T-cell (primary cell): ENCODE results near the gene CCNY. TPM values are rescaled to one million over a fixed set of nuclear protein-coding genes. Genes with fewer than 3 reads are reported as not detected.
"Not testable (repeated sequence)": the region's sequence is repeated elsewhere in the genome, so short reads cannot be mapped to it uniquely, and the experiment has no call there.

Source experiments
- ATAC-seq, 4 experiments: fragments of 200-7000 bp in 3 of 4; fragments of 150-1000 bp in 1 of 4; cut with Tn5 transposase; replicated peaks in 1 of 4; 1 replicate in 3 of 4; 2 replicates in 1 of 4; pipeline ENCODE4 v1.10.0; 2021; ENCODE audit warnings: moderate library complexity in 3 of 4, mild to moderate bottlenecking in 2 of 4, moderate number of reproducible peaks in 1 of 4
- CTCF ChIA-PET, 2 donors: fragments of 300-600 bp; sonication (Branson Sonifier 250); formaldehyde crosslinking; loops; one replicate each; lab custom pipeline; 2022; ENCODE audit warnings: antibody characterized with exemption in 2 of 2; lab: Charles Lee
- POLR2A ChIA-PET, 2 donors: fragments of 300-600 bp; sonication (Branson Sonifier 250); formaldehyde crosslinking; loops; one replicate each; lab custom pipeline; 2022; ENCODE audit warnings: antibody characterized with exemption in 2 of 2; lab: Charles Lee
- DNase-seq, 35 experiments: peaks; one replicate each; pipeline versions ENCODE4 v3.0.0 to v3.0.0-alpha.2; 2013 to 2023
- H3K27ac ChIP-seq: one replicate; pipeline ENCODE4 v1.5.1; 2013; ENCODE audit warnings: low read length
- H3K27me3 ChIP-seq, 2 experiments: replicated peaks in 1 of 2; 1 replicate in 1 of 2; 2 replicates in 1 of 2; pipeline versions ENCODE4 v1.6.1 to v1.7.0; 2013; ENCODE audit warnings: low read length in 1 of 2, mixed read lengths in 1 of 2; ENCODE audit not compliant: control insufficient read depth in 2 of 2, insufficient read depth in 2 of 2; ENCODE audit errors: extremely low read depth in 1 of 2
- H3K36me3 ChIP-seq, 2 donors: 1 replicate in 1 of 2; 2 replicates in 1 of 2; pipeline versions ENCODE4 v1.6.1 to v1.7.0; 2013; ENCODE audit warnings: low read length in 1 of 2; ENCODE audit not compliant: control insufficient read depth in 2 of 2, insufficient read depth in 1 of 2; ENCODE audit errors: extremely low read depth in 1 of 2
- H3K4me1 ChIP-seq, 2 experiments: 1 replicate in 1 of 2; 2 replicates in 1 of 2; pipeline versions ENCODE4 v1.6.1 to v1.7.0; 2013; ENCODE audit warnings: low read length in 2 of 2, mixed read lengths in 1 of 2; ENCODE audit not compliant: insufficient read depth in 2 of 2, control insufficient read depth in 1 of 2; ENCODE audit errors: extremely low read depth in 1 of 2
- H3K4me3 ChIP-seq, 2 donors: 1 replicate in 1 of 2; 2 replicates in 1 of 2; pipeline versions ENCODE4 v1.5.1 to v1.7.0; 2013; ENCODE audit warnings: mild to moderate bottlenecking in 2 of 2, low read length in 1 of 2, moderate library complexity in 1 of 2; ENCODE audit not compliant: control insufficient read depth in 1 of 2; ENCODE audit errors: extremely low read depth in 1 of 2
- H3K9me3 ChIP-seq: 2 replicates; pipeline ENCODE4 v1.7.0; 2013
- H3K27ac Mint-ChIP-seq, 2 donors: one replicate each; pipeline ENCODE4 v1.8.0; 2020 to 2021; ENCODE audit warnings: mild to moderate bottlenecking in 2 of 2, mixed read lengths in 2 of 2
- H3K27me3 Mint-ChIP-seq, 2 donors: one replicate each; pipeline ENCODE4 v1.8.0; 2021 to 2022; ENCODE audit warnings: mixed read lengths in 2 of 2
- H3K36me3 Mint-ChIP-seq: one replicate; pipeline ENCODE4 v1.8.0; 2021; ENCODE audit warnings: mixed read lengths
- H3K4me1 Mint-ChIP-seq, 3 donors: one replicate each; pipeline ENCODE4 v1.8.0; 2020 to 2022; ENCODE audit warnings: mixed read lengths in 3 of 3, mild to moderate bottlenecking in 1 of 3
- H3K4me3 Mint-ChIP-seq, 3 donors: one replicate each; pipeline ENCODE4 v1.8.0; 2020 to 2022; ENCODE audit warnings: mild to moderate bottlenecking in 3 of 3, mixed read lengths in 3 of 3, moderate library complexity in 3 of 3
- H3K9me3 Mint-ChIP-seq, 3 donors: one replicate each; pipeline ENCODE4 v1.8.0; 2020 to 2022; ENCODE audit warnings: mixed read lengths in 3 of 3
- WGBS: methylation state at CpG from one replicate; pipeline ENCODE4 v1.1.5; 2013; ENCODE audit warnings: missing lambda C conversion rate; ENCODE audit not compliant: insufficient coverage; 5-methylcytosine and 5-hydroxymethylcytosine counted together
- total RNA-seq, 35 experiments: library from RNA in 6 of 35; stranded (reverse) in 6 of 35; fragments of 120-200 nt in 1 of 35; gene quantifications; one replicate each; pipeline versions ENCODE4 v1.2.1 to v1.2.4 and lab custom pipeline; 2013 to 2026

The CCNY gene
- total RNA-seq, 5 donors from 2014 or later (not counting 1 experiment from before 2014, with no cell fraction given): 62.5 to 75.2 (median 62.8) TPM

- peaks cover under 1 to 2% of the 10 kb centered on the region in 2 experiments for H3K4me1 ChIP-seq
- ATAC-seq (no peak), DNase-seq (no peak)
- no peaks in the 10 kb centered on the region for H3K36me3 ChIP-seq
- no peak overlapping the region for H3K27ac ChIP-seq
- H3K9me3 ChIP-seq: no peaks in the 10 kb centered on the region
- CTCF ChIA-PET: no interaction called here
- Mint-ChIP-seq H3K27ac (no peak overlapping the region), H3K27me3 (no peaks in the 10 kb centered on the region), H3K9me3 (no peaks in the 10 kb centered on the region), H3K36me3 (peaks cover 20% of the 10 kb centered on the region), H3K4me3 (no peak overlapping the region), H3K4me1 (peaks cover 62 to 72% (median 68%) of the 10 kb centered on the region in 3 donors)
- no peak overlapping the region for H3K4me3 ChIP-seq
- no peaks in the 10 kb centered on the region for H3K27me3 ChIP-seq
- POLR2A ChIA-PET: no interaction called here
- WGBS: 98% methylated on average over 8 of the region's 8 CpGs
Observed at GRCh38 chr10:35510891-35511290, 174.6 kb downstream of the CCNY start.

- WGBS: 82% methylated on average over 6 of the region's 8 CpGs
- H3K27me3 Mint-ChIP-seq: no peaks in the 10 kb centered on the region
- Histone ChIP-seq H3K27me3 (no peaks in the 10 kb centered on the region), H3K9me3 (no peaks in the 10 kb centered on the region), H3K36me3 (no peaks in the 10 kb centered on the region), H3K4me3 (no peak overlapping the region), H3K27ac (no peak overlapping the region), H3K4me1 (peaks cover 2 to 6% of the 10 kb centered on the region in 2 experiments)
- H3K4me1 Mint-ChIP-seq: peaks cover 60 to 72% (median 67%) of the 10 kb centered on the region in 3 donors
- DNase-seq: no peak
- no peak overlapping the region for H3K4me3 Mint-ChIP-seq
- no peaks in the 10 kb centered on the region for H3K9me3 Mint-ChIP-seq
- POLR2A ChIA-PET: no interaction called here
- CTCF ChIA-PET: no interaction called here
- peaks cover 20% of the 10 kb centered on the region for H3K36me3 Mint-ChIP-seq
- H3K27ac Mint-ChIP-seq: no peak overlapping the region
- no peak for ATAC-seq
Observed at GRCh38 chr10:35511647-35512046, 175.3 kb downstream of the CCNY start.

- no peak for ATAC-seq
- H3K4me1 Mint-ChIP-seq: peaks cover 47 to 52% (median 51%) of the 10 kb centered on the region in 3 donors
- CTCF ChIA-PET: no interaction called here
- no peaks in the 10 kb centered on the region for H3K9me3 Mint-ChIP-seq
- H3K36me3 Mint-ChIP-seq: peaks cover 12% of the 10 kb centered on the region
- peaks cover 3 to 6% of the 10 kb centered on the region in 2 experiments for H3K4me1 ChIP-seq
- no peaks in the 10 kb centered on the region for H3K36me3 ChIP-seq
- H3K27ac Mint-ChIP-seq: no peak overlapping the region
- no peak overlapping the region for H3K4me3 Mint-ChIP-seq
- no peaks in the 10 kb centered on the region for H3K27me3 ChIP-seq
- H3K4me3 ChIP-seq: no peak overlapping the region
- POLR2A ChIA-PET: no interaction called here
- DNase-seq: no peak
- no peak overlapping the region for H3K27ac ChIP-seq
- 100% methylated on average over 1 of the region's 2 CpGs for WGBS
- H3K9me3 ChIP-seq: no peaks in the 10 kb centered on the region
- H3K27me3 Mint-ChIP-seq: no peaks in the 10 kb centered on the region
Observed at GRCh38 chr10:35516102-35516670, 179.9 kb downstream of the CCNY start.

GRCh38 chr10:35517431-35518181 is 181.3 kb downstream of the CCNY start:
- Mint-ChIP-seq H3K27ac (no peak overlapping the region), H3K4me1 (peaks cover 33 to 38% (median 37%) of the 10 kb centered on the region in 3 donors), H3K36me3 (peaks cover 6% of the 10 kb centered on the region), H3K9me3 (no peaks in the 10 kb centered on the region), H3K4me3 (no peak overlapping the region), H3K27me3 (no peaks in the 10 kb centered on the region)
- 88% methylated on average over 7 of the region's 11 CpGs for WGBS
- Histone ChIP-seq H3K27ac (no peak overlapping the region), H3K9me3 (no peaks in the 10 kb centered on the region), H3K27me3 (no peaks in the 10 kb centered on the region), H3K4me3 (no peak overlapping the region), H3K4me1 (peaks cover 3 to 6% of the 10 kb centered on the region in 2 experiments), H3K36me3 (peaks cover 0 to 5% of the 10 kb centered on the region in 2 donors)
- no peak for DNase-seq
- ChIA-PET POLR2A (no interaction called here), CTCF (no interaction called here)
- no peak for ATAC-seq

- H3K36me3 ChIP-seq, H3K4me3 Mint-ChIP-seq, H3K9me3 Mint-ChIP-seq, H3K36me3 Mint-ChIP-seq, CTCF ChIA-PET, H3K4me3 ChIP-seq, POLR2A ChIA-PET, H3K27me3 Mint-ChIP-seq, H3K27me3 ChIP-seq, ATAC-seq, H3K27ac ChIP-seq, H3K4me1 ChIP-seq, H3K27ac Mint-ChIP-seq, H3K9me3 ChIP-seq, DNase-seq: not testable (repeated sequence)
- peaks cover 30 to 35% (median 34%) of the 10 kb centered on the region in 3 donors for H3K4me1 Mint-ChIP-seq
- WGBS: 100% methylated on average over 1 of the region's 1 CpG
Observed at GRCh38 chr10:35518187-35518586, 181.9 kb downstream of the CCNY start.

GRCh38 chr10:35520996-35521395 is 184.7 kb downstream of the CCNY start:
- peaks cover 3 to 5% of the 10 kb centered on the region in 2 experiments for H3K4me1 ChIP-seq
- H3K9me3 ChIP-seq: no peaks in the 10 kb centered on the region
- Mint-ChIP-seq H3K36me3 (peaks cover 10% of the 10 kb centered on the region), H3K27me3 (no peaks in the 10 kb centered on the region), H3K4me3 (no peak overlapping the region), H3K9me3 (no peaks in the 10 kb centered on the region), H3K4me1 (peaks cover 14 to 17% (median 15%) of the 10 kb centered on the region in 3 donors), H3K27ac (no peak overlapping the region)
- H3K27me3 ChIP-seq: no peaks in the 10 kb centered on the region
- no peak overlapping the region for H3K27ac ChIP-seq
- ATAC-seq (no peak), DNase-seq (no peak)
- H3K36me3 ChIP-seq: peaks cover 0 to 5% of the 10 kb centered on the region in 2 donors
- WGBS: 100% methylated on average over 2 of the region's 3 CpGs
- no peak overlapping the region for H3K4me3 ChIP-seq
- CTCF ChIA-PET: no interaction called here
- POLR2A ChIA-PET: no interaction called here
